NOMO-1 (cell line): ENCODE results near the gene SCAF1.

Experiments used
- DNase-seq, 2 experiments: peaks; one replicate each; lab custom pipeline; 2025; ENCODE audit not compliant: unreplicated experiment in 2 of 2; lab: John Stamatoyannopoulos, UW

SCAF1 gene

GRCh38 chr19:49684983-49685553 lies 43.1 kb downstream of the SCAF1 start:
- no peak for DNase-seq

- DNase-seq = no peak
Observed at GRCh38 chr19:49685845-49686332, 43.9 kb downstream of the SCAF1 start.

DNA sequence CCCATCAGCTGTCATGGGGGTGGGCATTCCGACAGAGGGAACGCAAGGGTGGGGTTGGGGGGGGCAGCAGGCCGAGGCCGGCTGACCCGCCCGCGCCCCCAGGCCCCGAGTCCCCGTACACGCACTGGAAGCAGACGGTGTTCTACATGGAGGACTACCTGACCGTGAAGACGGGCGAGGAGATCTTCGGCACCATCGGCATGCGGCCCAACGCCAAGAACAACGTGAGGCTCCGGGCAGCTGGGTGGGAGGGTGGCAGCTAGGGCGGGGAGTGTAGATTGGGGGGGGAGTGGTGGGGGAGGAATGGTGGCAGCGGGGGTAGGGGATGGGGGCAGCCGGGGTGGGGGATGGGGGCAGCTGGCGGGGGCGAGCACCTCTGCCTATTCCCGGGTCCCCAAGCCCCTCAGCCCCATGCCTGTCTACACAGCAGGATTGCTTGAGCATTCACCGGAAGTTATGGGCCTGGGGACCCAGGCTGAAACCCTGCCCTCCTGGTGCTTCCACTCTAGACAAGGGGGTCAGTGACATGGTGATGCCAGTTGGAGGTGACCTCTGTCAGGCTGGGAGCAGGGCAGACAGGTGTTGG lies 44.6 kb downstream of the SCAF1 start:
- no peak for DNase-seq

DNA sequence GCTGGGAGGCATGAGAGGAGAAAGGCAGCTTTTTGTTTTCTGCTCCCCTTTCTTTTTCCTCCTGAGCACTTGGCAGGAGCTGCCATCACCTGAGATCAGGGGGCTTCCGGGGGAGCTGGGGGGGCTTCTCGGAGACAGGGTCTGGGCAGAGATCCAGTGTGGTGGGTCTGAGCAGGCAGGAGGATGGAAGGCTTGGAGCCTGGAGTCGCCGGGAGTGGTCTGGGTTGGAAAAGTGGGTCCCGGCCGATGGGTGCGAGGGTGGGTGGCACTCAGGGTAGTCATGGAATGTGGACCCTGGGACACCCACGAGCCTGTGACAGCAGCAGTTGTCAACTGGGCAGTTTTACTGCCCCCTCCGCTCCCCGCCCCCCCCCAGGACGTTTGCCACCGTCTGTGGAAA lies 45.1 kb downstream of the SCAF1 start:
- DNase-seq = no peak

GRCh38 chr19:49687566-49688316 lies 45.7 kb downstream of the SCAF1 start:
- no peak for DNase-seq

DNA sequence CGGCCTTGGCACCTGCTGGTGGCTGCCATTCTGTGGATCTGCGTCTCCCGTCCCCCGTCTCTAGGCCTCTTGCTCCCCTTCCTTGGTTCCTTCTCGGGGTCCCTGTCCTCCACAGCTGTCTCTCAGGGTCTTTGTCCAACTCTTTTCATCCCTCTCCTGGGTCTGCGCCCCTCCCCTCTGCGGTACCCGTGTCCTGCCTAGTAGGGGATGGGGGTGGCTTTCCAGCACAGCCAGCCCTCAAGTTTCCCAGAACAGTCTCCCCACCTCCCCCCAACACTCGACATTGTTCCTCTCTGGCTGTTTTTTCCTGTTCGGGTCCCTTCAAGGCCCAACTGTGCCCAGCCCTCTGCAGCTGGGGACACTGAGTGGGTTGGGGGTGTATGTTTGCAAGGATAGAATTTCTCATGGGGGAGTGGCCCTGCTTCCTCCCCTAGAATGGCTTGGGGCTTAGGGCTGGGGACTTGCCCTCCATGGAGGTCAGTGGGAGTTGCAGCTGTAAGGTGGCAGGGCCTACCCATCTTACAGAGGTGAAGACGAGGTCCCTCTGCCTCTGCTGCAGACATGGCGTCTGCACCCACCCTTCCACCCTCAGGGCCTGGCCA lies 46.6 kb downstream of the SCAF1 start:
- no peak for DNase-seq

- DNase-seq = no peak
Observed at GRCh38 chr19:49689133-49690078, 47.4 kb downstream of the SCAF1 start, which contains the start of gene ADM5. Gene ADM5 (plus strand): TSS chr19:49689594. CDS start chr19:49689838, 244 bp downstream.

- DNase-seq = no peak
Observed at GRCh38 chr19:49690079-49690655, 48.2 kb downstream of the SCAF1 start.

DNA sequence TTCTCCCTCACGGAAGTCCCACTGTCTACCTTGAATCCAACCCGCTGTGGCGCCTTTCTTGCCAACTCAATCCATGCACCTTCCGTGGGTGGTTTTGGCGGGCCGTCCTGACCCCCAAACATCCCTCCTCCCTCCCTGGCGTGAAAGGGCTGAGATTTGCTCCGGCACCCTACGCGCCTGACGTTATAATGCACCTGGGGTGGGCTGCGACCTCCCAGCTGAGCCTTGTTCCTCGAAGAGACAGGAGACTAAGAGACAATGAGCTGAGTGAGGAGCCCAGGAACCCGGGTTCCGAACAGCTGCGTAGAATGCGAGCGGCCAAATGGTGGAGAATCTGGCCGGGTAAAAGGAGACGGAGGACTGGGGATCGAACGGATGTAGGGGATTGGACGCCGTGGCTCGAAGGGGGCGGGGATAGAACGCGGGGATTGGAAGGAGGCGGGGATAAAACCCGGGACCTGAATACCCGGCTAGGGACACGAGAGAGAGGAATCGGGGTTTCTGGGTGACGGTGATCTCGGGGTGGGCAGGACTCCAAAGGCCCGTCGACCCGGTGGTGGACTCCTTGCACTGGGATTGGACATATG lies 48.7 kb downstream of the SCAF1 start, which contains the start of gene CPT1C:
CPT1C (plus strand) TSS at position 461 of the 587 bp plus-strand sequence. CDS start 1,137 bp downstream, outside the sequence.
- DNase-seq = no peak

GRCh38 chr19:49691243-49692146 lies 49.5 kb downstream of the SCAF1 start:
- DNase-seq = no peak

DNA sequence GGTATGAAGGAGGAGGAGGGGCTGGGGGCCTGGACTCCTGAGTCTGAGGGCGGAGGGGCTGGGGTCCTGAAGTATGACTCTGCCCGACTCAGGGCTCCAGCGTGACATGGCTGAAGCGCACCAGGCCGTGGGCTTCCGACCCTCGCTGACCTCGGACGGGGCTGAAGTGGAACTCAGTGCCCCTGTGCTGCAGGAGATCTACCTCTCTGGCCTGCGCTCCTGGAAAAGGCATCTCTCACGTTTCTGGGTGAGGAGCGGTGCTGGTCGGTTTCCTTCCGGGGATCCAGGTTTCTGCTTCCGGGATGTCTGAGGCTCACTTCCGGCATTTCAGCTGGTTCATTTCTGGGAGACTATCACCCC lies 50.1 kb downstream of the SCAF1 start:
- DNase-seq = no peak

- no peak for DNase-seq
Observed at GRCh38 chr19:49696115-49696514, 54.1 kb downstream of the SCAF1 start.

DNA sequence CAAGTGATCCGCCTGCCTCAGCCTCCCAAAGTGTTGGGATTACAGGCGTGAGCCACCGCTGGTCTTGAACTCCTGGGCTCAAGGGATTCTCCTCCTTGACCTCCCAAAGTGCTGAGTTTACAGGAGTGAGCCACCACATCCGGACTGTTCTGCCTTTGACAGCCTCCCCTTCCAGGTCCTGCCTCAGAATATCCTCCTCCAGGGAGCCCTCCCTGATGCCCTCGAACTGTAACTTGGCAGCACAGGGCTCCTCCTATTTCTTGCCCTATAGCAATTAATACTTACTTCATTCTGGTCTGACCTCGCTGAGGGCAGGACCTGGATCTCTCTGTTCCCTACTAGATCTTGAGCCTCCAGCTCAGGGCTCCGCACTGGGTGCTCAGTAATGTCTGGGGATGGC lies 54.9 kb downstream of the SCAF1 start:
- DNase-seq = no peak

- DNase-seq = no peak
Observed at GRCh38 chr19:49699364-49699763, 57.4 kb downstream of the SCAF1 start.

DNA sequence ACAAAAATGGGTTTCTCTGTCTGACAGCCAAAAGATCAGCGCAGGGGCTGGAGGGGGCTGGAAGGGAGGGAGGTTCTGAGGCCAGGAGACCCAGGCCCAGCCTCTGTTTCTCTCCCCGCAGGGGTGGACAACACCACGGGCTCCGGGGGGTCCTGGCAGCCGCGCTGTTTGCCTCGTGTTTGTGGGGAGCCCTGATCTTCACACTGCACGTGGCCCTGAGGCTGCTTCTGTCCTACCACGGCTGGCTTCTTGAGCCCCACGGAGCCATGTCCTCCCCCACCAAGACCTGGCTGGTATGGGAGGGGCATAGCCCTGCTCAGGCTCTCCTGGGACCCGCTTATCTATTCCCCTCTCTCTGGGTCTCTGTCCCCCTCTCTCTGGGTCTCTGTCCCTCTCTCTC lies 58.6 kb downstream of the SCAF1 start:
- no peak for DNase-seq

- no peak for DNase-seq
Observed at GRCh38 chr19:49701271-49701786, 59.3 kb downstream of the SCAF1 start.

- no peak for DNase-seq
Observed at GRCh38 chr19:49704888-49705642, 63.1 kb downstream of the SCAF1 start.

DNA sequence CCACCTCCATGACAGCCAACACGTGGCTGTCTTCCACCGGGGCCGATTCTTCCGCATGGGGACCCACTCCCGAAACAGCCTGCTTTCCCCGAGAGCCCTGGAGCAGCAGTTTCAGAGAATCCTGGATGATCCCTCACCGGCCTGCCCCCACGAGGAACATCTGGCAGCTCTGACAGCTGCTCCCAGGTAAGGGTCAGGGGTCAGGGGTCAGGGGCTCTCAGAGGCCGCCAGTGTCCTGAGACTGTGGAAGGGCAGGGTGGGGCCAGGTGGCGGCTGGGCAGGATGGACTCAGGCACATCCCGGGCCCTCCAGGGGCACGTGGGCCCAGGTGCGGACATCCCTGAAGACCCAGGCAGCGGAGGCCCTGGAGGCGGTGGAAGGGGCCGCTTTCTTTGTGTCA lies 63.9 kb downstream of the SCAF1 start:
- no peak for DNase-seq
